ENCODE data around the gene SNRPA1.

Gene SNRPA1

DNA sequence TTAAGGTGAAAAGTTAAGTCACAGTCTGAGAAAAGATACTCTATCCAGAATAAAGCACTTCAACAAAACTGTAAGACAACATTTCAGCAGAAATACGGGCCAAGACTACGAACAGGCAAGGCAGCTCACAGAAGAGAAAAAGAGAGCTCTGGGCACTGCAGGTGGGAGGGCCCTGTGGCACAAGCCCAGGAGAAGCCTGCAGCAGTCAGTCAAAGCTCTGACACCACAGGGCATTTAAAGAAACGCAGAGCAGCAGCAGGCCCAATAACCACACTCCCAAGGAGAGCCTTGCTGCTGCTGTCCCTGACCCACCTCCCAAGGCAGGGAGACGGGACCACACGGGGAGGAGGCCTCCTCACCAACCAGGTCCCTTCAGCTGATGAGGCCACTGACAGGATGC lies 62.4 kb downstream of the SNRPA1 start:
- H3K27me3 ChIP-seq (ENCODE audit: control insufficient read depth in 1 of 2, insufficient read depth in 2 of 2, low read length in 2 of 2): no peaks in the 10 kb centered on the region
- H3K9ac ChIP-seq (ENCODE audit: low read length in 2 of 2): peak overlapping the region in 1 of 2 donors; percentile 43
- peaks cover 7 to 9% of the 10 kb centered on the region in 2 donors for H3K36me3 ChIP-seq (ENCODE audit: control insufficient read depth in 2 of 2, insufficient read depth in 2 of 2, low read length in 2 of 2)
- no peaks in the 10 kb centered on the region for H3K9me3 ChIP-seq (ENCODE audit: control insufficient read depth in 2 of 2, low read length in 2 of 2)
- H3K4me1 ChIP-seq (ENCODE audit: control insufficient read depth, insufficient read depth, low read length): peaks cover 12% of the 10 kb centered on the region
- peak overlapping the region in 1 of 2 donors; percentile 3 for H3K4me3 ChIP-seq (ENCODE audit: low read length in 2 of 2)
- peak overlapping the region; percentile 41 for H3K27ac ChIP-seq (ENCODE audit: low read length)
